HG03342 (cell line): ENCODE measurements around the gene PRRT2.
A peak's percentile ranks its signal among the peaks of the same experiment; 100 is the strongest.
"Not testable (repeated sequence)": the region's sequence is repeated elsewhere in the genome, so short reads cannot be mapped to it uniquely, and the experiment has no call there.

Experiments
- ATAC-seq: cut with Tn5 transposase; IDR thresholded peaks from one replicate; pipeline ENCODE4 v1.9.1; 2021; ENCODE audit warnings: mild to moderate bottlenecking, moderate library complexity; ENCODE audit not compliant: unreplicated experiment

Gene PRRT2

DNA sequence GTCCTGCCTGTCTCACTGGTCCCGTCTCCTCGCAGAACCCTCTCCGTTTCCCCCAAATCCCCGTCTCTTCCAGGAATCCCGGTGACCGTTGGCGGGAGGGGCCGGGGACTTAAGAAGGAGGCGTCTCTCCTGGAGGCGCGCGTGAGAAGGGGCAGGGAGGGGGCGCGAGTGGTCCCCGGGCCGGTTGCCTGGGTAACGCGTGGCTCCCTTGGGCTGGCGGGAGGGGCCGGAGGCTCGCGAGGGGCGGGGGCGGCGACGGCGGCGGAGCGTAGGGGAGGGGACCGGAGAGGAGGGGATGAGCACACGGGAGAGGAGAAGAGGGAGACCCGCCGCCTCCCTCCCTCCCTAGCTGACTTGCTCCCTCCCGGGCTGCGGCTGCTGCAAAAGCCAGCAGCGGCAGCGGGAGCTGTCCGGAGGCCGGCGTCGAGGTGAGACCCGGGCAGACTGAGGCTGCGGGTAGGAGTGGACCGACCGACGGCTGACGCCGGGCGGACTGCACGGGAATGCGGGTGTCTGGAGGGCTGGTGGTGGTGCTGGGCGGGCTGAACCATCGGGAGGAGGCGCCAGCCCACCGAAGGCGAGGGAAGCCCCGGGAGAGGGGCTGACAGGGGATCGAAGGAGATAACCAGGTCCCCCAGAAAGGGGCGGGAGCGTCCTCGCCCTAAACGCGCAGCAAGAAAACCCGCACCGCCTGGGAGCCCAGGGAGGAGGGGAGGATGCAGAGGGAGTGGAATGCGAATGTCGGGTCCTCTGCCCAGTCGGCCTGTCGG is at the start of gene PRRT2:
TSS of gene PRRT2 (plus strand) at position 298 of the 770 bp plus-strand sequence. CDS start 862 bp downstream, outside the sequence.
- ATAC-seq: no peak

- no peak for ATAC-seq
Observed at GRCh38 chr16:29763326-29763725, 48.7 kb upstream of the PRRT2 start.

- ATAC-seq: no peak
Observed at GRCh38 chr16:29765167-29766032, 46.6 kb upstream of the PRRT2 start.

DNA sequence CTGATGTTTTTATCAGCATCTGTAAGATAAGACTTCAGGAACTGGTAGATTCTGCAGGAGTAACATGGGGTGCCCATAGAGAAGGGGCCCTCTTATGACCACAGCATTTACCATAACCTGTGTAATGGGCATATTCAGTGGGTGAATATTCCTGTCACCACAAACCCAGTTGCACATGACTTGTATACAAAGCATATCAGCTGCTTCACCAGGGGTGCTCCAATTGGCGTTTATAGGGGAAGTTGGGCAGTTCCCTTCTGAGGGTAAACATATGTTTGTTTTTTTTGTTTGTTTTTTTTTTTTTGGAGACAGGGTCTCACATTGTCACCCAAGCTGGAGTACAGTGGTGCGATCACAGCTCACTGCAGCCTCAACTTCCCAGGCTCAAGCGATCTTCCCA is 45.4 kb upstream of the PRRT2 start:
- no peak for ATAC-seq

DNA sequence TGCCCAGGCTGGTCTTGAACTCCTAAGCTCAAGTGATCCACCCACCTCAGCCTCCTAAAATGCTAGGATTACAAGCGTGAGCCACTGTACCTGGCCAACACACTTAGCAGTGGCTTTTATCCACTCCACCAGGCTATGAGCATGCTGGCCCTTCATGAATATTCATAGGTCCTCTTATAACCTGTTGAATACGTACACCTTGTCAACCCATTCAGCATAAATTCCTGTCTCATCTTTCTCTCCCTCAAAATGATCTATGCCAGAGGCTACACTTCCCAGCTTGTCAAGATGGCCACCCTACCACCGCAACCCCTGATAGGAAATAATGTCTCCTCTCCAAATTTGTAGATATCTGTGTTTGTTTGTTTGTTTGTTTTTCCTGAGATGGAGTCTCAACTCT is 44.9 kb upstream of the PRRT2 start:
- no peak for ATAC-seq

GRCh38 chr16:29769507-29769906 is 42.5 kb upstream of the PRRT2 start:
- no peak for ATAC-seq

DNA sequence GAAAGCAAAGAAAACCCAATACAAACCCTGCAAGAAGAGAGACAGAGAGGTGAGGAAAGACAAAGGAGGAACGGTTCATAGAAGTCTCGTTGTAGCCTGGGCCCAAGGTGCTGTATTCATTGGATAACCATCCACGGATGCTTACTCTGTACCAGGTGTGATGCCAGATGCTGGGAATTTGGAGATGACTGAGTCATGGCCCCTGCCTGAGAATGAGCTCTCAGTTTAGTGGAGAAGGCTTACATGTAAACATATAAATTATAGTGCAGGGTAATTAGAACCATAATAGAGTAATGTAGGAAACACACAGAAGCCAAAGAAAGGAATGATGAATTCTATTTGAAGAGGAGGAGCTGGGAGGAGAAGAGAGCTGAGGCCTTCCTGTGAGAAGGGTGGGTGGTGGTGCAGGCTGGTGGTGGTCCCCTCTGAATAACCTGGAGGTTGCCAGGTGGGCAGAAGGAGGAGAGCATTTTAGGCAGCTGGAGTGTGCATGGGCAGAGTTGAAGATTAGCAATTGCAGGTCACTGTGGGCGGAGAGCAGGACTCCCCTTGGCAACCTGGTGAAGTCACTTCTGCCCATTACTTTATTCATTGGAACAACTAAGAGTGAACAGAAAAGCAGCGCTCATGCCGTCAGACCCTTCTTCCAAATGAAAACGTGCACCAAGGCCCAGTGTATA is 41.6 kb upstream of the PRRT2 start:
- ATAC-seq: no peak

GRCh38 chr16:29772330-29772729 is 39.7 kb upstream of the PRRT2 start:
- ATAC-seq: not testable (repeated sequence)

DNA sequence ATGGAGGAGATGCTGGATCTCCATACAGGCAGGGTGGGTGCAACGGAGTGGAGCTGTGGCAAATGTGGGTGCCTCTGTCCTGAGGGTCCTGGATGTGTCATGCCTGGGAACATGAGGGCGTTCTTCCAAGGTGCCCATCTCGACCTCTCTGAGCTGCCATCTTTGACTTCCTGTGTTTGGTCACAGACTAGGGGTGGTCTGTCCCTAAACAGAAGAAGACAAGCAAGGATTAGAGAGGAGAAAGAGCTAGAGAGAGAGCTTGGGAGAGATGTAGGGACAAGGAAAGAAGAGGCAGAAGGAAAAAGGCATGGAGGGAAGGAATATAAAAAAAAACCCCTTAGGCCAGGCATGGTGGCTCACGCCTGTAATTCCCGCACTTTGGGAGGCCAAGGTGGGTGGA is 37.3 kb upstream of the PRRT2 start:
- no peak for ATAC-seq

DNA sequence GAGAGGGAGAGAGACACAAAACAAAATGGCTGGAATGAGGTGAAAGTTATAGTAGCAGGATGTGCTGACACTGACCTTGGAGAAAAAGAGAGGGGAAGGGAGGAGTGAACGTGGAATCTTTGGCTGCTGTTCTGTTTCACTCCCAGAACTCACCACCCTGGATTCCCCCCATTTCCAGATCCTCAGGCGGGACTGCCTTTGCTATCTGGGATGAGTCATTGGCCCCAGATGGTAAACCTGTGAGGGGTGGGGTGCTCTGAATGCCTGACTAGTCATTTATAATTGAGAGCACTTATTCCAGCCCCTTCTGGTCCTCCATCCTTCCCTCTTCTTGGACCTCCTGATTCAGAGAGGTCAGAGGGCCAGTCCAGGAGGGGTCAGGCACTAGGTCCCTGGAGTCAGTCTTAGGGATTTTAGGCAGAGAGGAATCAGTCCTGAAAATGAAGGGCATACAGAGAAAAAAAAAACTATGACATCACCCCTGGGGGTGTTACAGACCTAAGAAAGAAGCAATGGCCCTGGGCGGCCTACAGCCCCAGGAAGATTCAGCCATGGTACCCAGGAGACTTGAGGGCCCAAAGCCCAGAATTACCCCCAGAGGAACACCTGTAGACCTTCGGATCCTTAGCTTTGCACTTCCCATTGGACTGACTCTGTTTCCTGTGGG is 36.1 kb upstream of the PRRT2 start:
- ATAC-seq: no peak

GRCh38 chr16:29777576-29778350 is 34.2 kb upstream of the PRRT2 start, which contains the start of gene ZG16:
Gene ZG16 (plus strand): TSS chr16:29778256. CDS start chr16:29779267, 1,011 bp downstream.
- ATAC-seq: no peak

DNA sequence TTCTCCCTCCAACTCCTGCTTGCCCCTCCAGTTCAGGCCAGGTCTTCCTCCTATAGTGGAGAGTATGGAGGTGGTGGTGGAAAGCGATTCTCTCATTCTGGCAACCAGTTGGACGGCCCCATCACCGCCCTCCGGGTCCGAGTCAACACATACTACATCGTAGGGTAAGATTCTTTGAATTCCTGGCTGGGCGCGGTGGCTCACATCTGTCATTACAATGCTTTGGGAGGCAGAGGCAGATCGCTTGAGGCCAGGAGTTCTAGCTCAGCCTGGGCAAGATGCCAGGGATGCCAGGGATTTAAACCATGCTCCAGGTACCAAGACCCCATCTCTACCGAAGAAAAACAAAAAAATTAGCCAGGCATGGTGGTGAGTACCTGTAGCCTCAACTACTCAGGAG is 32.5 kb upstream of the PRRT2 start:
- ATAC-seq: no peak

GRCh38 chr16:29783094-29783953 is 28.7 kb upstream of the PRRT2 start:
- not testable (repeated sequence) for ATAC-seq

GRCh38 chr16:29784157-29784556 is 27.8 kb upstream of the PRRT2 start:
- no peak for ATAC-seq

- ATAC-seq: no peak
Observed at GRCh38 chr16:29784901-29785500, 27.0 kb upstream of the PRRT2 start.

DNA sequence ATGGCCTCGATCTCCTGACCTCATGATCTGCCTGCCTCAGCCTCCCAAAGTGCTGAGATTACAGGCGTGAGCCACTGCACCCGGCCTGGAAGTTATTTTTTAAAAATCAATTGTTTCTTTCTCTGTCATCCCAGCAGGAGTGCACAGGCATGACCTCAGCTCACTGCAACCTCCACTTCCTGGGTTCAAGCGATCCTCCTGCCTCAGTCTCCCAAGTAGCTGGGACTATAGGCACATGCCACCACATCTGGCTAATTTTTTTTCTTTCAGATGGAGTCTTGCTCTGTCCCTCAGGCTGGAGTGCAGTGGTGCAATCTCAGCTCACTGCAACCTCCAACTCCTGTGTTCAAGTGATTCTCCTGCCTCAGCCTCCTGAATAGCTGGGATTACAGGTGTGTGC is 24.8 kb upstream of the PRRT2 start:
- not testable (repeated sequence) for ATAC-seq

GRCh38 chr16:29789775-29790182 is 22.2 kb upstream of the PRRT2 start:
- ATAC-seq: no peak

DNA sequence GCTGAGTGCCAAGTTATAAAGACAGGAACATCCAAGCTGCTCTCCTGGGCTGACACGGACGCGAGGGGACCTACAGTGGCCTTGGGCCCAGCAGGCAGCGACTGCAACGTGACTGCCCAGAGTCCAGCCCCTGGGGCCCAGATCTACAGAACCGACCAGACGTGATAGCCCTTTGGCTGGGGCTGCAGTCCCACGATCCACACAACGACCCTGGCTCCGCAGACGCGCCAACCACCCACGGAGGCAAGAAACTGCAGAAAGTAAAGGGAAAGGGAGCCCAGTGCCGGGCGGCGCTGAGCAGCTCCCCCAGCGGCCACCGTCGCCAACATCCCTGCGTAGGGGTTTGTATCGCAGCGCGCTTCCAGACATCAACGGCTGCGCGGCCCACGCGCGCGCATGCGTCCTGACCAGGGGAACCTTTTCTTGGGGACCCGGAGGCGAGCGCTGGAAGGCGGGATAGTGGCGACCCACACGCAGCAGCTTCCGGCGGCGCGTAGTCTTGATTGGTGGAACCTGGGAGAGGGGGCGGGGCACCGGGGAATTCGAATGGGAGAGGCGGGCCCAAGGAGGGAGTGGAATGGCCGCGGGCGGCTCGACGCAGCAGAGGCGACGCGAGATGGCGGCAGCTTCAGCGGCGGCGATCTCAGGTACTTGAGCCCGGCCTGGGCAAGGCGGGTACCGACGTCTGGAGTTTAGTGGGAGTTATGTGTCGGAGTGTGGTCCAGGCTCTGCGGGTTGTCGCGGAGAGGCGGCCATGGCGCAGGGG is 21.6 kb upstream of the PRRT2 start, which contains the start of gene KIF22:
TSS of gene KIF22 (plus strand) at position 569 of the 766 bp plus-strand sequence. CDS start at position 578, 9 bp downstream.
- peak; percentile 84 for ATAC-seq
